SU-DHL-6 (cell line): Measurements from ENCODE around the gene CFAP74.

Experiments
- EZH2phosphoT487 ChIP-seq: fragments of 200-600 bp; sonication (generic), shearing (Covaris generic); conservative IDR thresholded peaks from 2 replicates; pipeline ENCODE4 v1.6.1; 2018; ENCODE audit warnings: mild to moderate bottlenecking, antibody characterized with exemption, low read length, moderate library complexity, mixed read lengths
- TF ChIP-seq, protein P1 (sequence below): fragments of 200-600 bp; sonication (generic); IDR thresholded peaks from one replicate; pipeline ENCODE4 v1.5.1; 2017; ENCODE audit warnings: antibody characterized with exemption, mild to moderate bottlenecking, low read length, moderate library complexity; ENCODE audit not compliant: insufficient read depth, poor library complexity, severe bottlenecking

DNA sequence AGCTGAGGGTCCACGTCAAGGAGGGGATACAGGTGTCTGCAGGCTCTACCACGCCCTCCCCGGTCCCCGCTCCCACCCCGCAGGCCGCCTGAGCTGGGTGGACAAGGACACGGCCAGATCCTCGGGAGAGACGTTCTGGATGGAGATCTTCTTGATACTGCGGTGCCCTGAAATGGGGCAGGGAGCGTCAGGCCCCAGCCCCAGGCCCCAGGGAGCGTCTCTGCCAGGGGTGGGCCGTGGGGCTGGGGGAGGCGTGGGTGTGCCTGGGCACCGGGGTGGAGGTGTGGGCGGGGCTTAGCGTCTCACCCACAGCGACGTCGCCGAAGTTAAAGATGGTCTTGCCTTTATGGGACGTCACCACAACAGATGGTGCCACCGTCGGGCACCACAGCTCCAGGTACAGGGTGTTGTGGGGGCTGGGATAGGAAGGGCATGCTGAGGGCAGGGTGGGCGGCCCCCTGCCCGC lies 77.2 kb downstream of the CFAP74 start:
- TF ChIP-seq, protein P1, sequence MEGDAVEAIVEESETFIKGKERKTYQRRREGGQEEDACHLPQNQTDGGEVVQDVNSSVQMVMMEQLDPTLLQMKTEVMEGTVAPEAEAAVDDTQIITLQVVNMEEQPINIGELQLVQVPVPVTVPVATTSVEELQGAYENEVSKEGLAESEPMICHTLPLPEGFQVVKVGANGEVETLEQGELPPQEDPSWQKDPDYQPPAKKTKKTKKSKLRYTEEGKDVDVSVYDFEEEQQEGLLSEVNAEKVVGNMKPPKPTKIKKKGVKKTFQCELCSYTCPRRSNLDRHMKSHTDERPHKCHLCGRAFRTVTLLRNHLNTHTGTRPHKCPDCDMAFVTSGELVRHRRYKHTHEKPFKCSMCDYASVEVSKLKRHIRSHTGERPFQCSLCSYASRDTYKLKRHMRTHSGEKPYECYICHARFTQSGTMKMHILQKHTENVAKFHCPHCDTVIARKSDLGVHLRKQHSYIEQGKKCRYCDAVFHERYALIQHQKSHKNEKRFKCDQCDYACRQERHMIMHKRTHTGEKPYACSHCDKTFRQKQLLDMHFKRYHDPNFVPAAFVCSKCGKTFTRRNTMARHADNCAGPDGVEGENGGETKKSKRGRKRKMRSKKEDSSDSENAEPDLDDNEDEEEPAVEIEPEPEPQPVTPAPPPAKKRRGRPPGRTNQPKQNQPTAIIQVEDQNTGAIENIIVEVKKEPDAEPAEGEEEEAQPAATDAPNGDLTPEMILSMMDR = no peak
- TF ChIP-seq EZH2phosphoT487 = no peak
